PC-9 (cell line): ENCODE measurements around the gene SMARCC2. TPM values are rescaled to one million over a fixed set of nuclear protein-coding genes. Genes with fewer than 3 reads are reported as not detected.

Experiments
- BruUV-seq: library from RNA; stranded (reverse); fragments of 400-500 nt; replicated peaks from 2 replicates; lab custom pipeline; 2021; lab: Mats Ljungman, UMichigan
- CTCF ChIA-PET: fragments of 300-600 bp; sonication (Branson Sonifier 250); formaldehyde crosslinking; loops from one replicate; lab custom pipeline; 2022; ENCODE audit warnings: antibody characterized with exemption; lab: Charles Lee
- POLR2A ChIA-PET: fragments of 300-600 bp; sonication (Branson Sonifier 250); formaldehyde crosslinking; loops from one replicate; lab custom pipeline; 2022; ENCODE audit warnings: antibody characterized with exemption; ENCODE audit not compliant: unreplicated experiment; lab: Charles Lee
- DNase-seq, 2 experiments: peaks; one replicate each; pipeline versions ENCODE4 v3.0.0 to v3.0.0-alpha.2; 2015 to 2022; ENCODE audit warnings: mixed read lengths in 1 of 2
- H2AFZ ChIP-seq: fragments of 200-600 bp; sonication (generic); 2 replicates; pipeline ENCODE4 v1.8.1; 2017; ENCODE audit warnings: antibody characterized with exemption
- H3F3A ChIP-seq: fragments of 200-600 bp; sonication (generic); 2 replicates; pipeline ENCODE4 v1.8.1; 2017; ENCODE audit warnings: antibody characterized with exemption, mild to moderate bottlenecking, low read depth; ENCODE audit not compliant: insufficient read depth
- H3K27ac ChIP-seq: fragments of 200-600 bp; sonication (generic); 2 replicates; pipeline ENCODE4 v1.6.1; 2016; ENCODE audit warnings: mixed run types
- H3K27me3 ChIP-seq: fragments of 200-600 bp; sonication (generic); 2 replicates; pipeline ENCODE4 v1.6.1; 2016; ENCODE audit warnings: low read depth, mixed run types; ENCODE audit not compliant: insufficient read depth
- H3K36me3 ChIP-seq: fragments of 200-600 bp; sonication (generic); 2 replicates; pipeline ENCODE4 v1.6.1; 2016; ENCODE audit warnings: low read depth, mixed run types
- H3K4me1 ChIP-seq: fragments of 200-600 bp; sonication (generic); replicated peaks from 2 replicates; pipeline ENCODE4 v1.6.1; 2016; ENCODE audit warnings: mixed run types; ENCODE audit not compliant: insufficient read depth
- H3K4me2 ChIP-seq: fragments of 200-600 bp; sonication (generic); 2 replicates; pipeline ENCODE4 v1.6.1; 2017; ENCODE audit warnings: mixed run types
- H3K4me3 ChIP-seq: fragments of 200-600 bp; sonication (generic); 2 replicates; pipeline ENCODE4 v1.6.1; 2016; ENCODE audit warnings: mixed run types
- H3K79me2 ChIP-seq: fragments of 200-600 bp; sonication (generic); 2 replicates; pipeline ENCODE4 v1.6.1; 2017; ENCODE audit warnings: low read depth, mixed run types
- H3K9me2 ChIP-seq: fragments of 200-600 bp; sonication (generic); 2 replicates; pipeline ENCODE4 v1.8.1; 2017; ENCODE audit warnings: mild to moderate bottlenecking; ENCODE audit not compliant: insufficient read depth
- H3K9me3 ChIP-seq: fragments of 200-600 bp; sonication (generic); 2 replicates; pipeline ENCODE4 v1.8.1; 2016; ENCODE audit warnings: low read depth; ENCODE audit not compliant: insufficient read depth
- H4K20me1 ChIP-seq: fragments of 200-600 bp; sonication (generic); 2 replicates; pipeline ENCODE4 v1.8.1; 2017; ENCODE audit not compliant: insufficient read depth
- EZH2 ChIP-seq: fragments of 200-600 bp; sonication (generic); IDR thresholded peaks from 2 replicates; pipeline ENCODE4 v1.8.0; 2017; ENCODE audit warnings: antibody characterized with exemption, low read depth
- intact Hi-C: fragments of 100-400 bp; cut with micrococcal nuclease; formaldehyde crosslinking; loops from one replicate; pipeline ENCODE4 v1.10.0; 2022; ENCODE audit not compliant: unreplicated experiment
- total RNA-seq: library from RNA; stranded (reverse); gene quantifications from 2 replicates; pipeline ENCODE4 v1.2.3, GENCODE V29; 2021
- TF ChIP-seq, protein P1 (sequence below): fragments of 200-600 bp; sonication (generic); conservative IDR thresholded peaks from 2 replicates; pipeline ENCODE4 v1.6.1; 2017; ENCODE audit warnings: mixed run types, antibody characterized with exemption, mild to moderate bottlenecking, moderate library complexity

The SMARCC2 gene
- total RNA-seq, 1 experiment from 2014 or later, result 86.4 TPM

DNA sequence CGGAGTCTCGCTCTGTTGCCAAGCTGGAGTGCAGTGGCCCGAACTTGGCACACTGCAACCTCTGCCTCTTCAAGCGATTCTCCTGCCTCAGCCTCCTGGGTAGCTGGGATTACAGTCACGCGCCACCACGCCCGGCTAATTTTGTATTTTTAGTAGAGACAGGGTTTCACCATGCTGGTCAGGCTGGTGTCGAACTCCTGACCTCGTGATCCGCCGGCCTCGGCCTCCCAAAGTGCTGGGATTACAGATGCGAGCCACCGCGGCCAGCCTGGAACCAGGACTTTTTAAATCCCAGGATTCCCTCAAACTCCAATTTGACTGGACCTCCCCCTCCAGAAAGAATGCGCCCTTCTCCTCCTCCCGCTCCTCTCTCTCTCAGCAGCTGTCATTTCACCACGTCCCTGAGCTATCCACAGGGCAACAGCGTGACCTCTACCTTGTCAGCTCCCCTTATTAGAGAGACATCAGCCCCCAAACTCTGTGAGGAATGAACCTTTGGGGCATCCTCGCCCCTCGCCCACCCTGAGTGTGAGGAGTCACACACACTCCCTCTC, 59.3 kb downstream of the SMARCC2 start:
- no peaks in the 10 kb centered on the region for H4K20me1 ChIP-seq
- peaks cover 11% of the 10 kb centered on the region; the same call in 1 of the 2 replicates for H3K36me3 ChIP-seq
- DNase-seq, result peak in 1 of 2 experiments; percentile 9
- H3K79me2 ChIP-seq, result peaks cover 6% of the 10 kb centered on the region; the same call in 1 of the 2 replicates
- TF ChIP-seq, protein P1, sequence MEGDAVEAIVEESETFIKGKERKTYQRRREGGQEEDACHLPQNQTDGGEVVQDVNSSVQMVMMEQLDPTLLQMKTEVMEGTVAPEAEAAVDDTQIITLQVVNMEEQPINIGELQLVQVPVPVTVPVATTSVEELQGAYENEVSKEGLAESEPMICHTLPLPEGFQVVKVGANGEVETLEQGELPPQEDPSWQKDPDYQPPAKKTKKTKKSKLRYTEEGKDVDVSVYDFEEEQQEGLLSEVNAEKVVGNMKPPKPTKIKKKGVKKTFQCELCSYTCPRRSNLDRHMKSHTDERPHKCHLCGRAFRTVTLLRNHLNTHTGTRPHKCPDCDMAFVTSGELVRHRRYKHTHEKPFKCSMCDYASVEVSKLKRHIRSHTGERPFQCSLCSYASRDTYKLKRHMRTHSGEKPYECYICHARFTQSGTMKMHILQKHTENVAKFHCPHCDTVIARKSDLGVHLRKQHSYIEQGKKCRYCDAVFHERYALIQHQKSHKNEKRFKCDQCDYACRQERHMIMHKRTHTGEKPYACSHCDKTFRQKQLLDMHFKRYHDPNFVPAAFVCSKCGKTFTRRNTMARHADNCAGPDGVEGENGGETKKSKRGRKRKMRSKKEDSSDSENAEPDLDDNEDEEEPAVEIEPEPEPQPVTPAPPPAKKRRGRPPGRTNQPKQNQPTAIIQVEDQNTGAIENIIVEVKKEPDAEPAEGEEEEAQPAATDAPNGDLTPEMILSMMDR, result no peak
- no peak for TF ChIP-seq EZH2
- no peak overlapping the region for H2AFZ ChIP-seq
- peaks cover 31% of the 10 kb centered on the region for H3K4me1 ChIP-seq
- no peaks in the 10 kb centered on the region for H3K27me3 ChIP-seq
- POLR2A ChIA-PET, result interaction anchor here (0.5 to 0.7 kb wide), 3 partner anchors 59 to 117 kb away, joined by 3 to 15 read pairs (median 3); partner anchors contain the start of genes RNF41 and SMARCC2
- no peak overlapping the region for H3K27ac ChIP-seq
- peaks cover 22% of the 10 kb centered on the region for H3F3A ChIP-seq
- no peaks in the 10 kb centered on the region for H3K9me3 ChIP-seq
- peak overlapping the region; percentile 100 for H3K4me2 ChIP-seq
- intact Hi-C loops, result loop anchor here (2.0 kb wide), 1 partner anchor 507 kb away; no protein-coding TSS in a partner anchor
- CTCF ChIA-PET, result no interaction called here
- BruUV-seq, result no TSS peak
- H3K4me3 ChIP-seq, result no peak overlapping the region
- H3K9me2 ChIP-seq, result no peaks in the 10 kb centered on the region

DNA sequence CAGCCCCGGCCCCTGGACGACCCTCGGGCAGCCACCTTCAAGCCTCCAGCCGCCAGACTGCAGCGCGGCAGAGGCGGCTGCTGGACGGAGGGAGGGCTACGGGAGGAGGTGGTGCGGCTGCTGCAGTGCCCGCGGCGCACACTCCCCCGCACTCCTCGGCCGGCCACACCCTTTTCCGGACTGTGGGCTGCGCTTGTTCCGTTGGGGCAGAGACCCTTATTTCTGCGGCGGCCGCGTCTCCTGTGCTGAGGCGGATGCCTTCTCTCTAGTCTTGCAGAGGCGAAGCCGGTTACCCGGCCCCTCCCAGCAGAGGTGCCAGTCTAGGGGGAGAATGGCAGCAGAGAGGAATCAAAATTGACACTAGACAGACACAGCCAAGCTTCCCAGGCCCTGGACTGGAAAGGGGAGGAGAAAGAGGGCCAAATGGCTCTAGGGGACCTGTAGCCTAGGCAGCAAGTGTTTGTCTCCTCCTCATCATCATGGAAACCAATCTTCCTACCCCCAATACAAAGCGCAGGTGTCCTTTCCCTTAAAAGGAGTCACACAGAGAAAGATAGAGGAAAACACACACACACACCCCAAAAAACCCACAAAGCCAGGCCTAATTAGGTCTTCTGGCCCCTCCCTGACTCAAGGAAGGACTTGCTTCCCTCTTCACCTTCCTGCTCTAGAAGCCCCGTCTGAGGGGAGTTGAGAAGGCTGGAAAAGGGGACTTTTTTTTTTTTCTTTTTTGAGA, 59.9 kb downstream of the SMARCC2 start:
- H3K36me3 ChIP-seq, result peaks cover 8% of the 10 kb centered on the region; the same call in 1 of the 2 replicates
- intact Hi-C loops, result loop anchor here (2.0 kb wide), 1 partner anchor 507 kb away; no protein-coding TSS in a partner anchor
- DNase-seq, result peak; percentile 31 to 51
- H3K79me2 ChIP-seq, result peaks cover 6% of the 10 kb centered on the region; the same call in 1 of the 2 replicates
- CTCF ChIA-PET, result no interaction called here
- POLR2A ChIA-PET, result interaction anchor here (0.5 to 0.7 kb wide), 3 partner anchors 60 to 118 kb away, joined by 3 to 15 read pairs (median 3); partner anchors contain the start of genes RNF41 and SMARCC2
- peak overlapping the region; percentile 100 for H3K4me2 ChIP-seq
- H3K27me3 ChIP-seq, result no peaks in the 10 kb centered on the region
- H2AFZ ChIP-seq, result peak overlapping the region; percentile 88
- H3K9me2 ChIP-seq, result no peaks in the 10 kb centered on the region
- H3K4me3 ChIP-seq, result peak overlapping the region; percentile 77
- no peaks in the 10 kb centered on the region for H3K9me3 ChIP-seq
- no peaks in the 10 kb centered on the region for H4K20me1 ChIP-seq
- peaks cover 22% of the 10 kb centered on the region for H3F3A ChIP-seq
- H3K4me1 ChIP-seq, result peaks cover 31% of the 10 kb centered on the region
- no TSS peak for BruUV-seq
- no peak overlapping the region for H3K27ac ChIP-seq
- TF ChIP-seq, protein P1, result no peak
- no peak for TF ChIP-seq EZH2

DNA sequence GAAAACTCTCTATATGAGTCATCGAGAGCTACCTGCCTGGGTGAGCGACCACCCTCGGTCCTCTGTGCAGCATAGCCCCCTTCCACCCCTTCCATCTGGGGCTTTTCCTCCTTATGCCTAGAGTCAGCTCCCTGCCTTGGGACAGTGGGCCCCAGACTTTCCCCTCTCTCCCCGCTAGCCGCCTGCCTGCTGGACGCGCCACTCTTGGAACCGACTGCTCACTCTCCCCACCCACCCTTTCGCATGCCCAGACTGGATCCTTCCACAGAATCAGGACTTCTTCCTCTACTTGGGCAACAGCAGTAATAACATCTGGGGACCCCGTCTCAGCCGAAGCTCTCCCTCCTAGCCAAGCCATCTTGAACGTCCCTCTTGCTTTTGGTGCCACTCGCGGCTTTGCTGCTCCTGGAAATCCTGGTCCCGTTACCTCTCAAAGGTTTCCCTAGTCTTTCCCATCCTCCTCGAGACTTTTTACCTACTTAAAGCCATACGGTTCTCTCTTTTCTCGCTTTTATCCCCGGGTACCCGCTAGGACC, 60.5 kb downstream of the SMARCC2 start:
- POLR2A ChIA-PET, result interaction anchor here (0.6 to 1.3 kb wide), 4 partner anchors 11 to 30 kb away, joined by 3 to 13 read pairs (median 4); partner anchors contain the start of genes MYL6 and ZC3H10
- Histone ChIP-seq H3K4me3 (peak overlapping the region; percentile 77), H3K27me3 (no peaks in the 10 kb centered on the region), H3K79me2 (peaks cover 6% of the 10 kb centered on the region; the same call in 1 of the 2 replicates), H4K20me1 (no peaks in the 10 kb centered on the region), H3K4me1 (peaks cover 31% of the 10 kb centered on the region), H3K36me3 (peaks cover 8% of the 10 kb centered on the region; the same call in 1 of the 2 replicates), H3F3A (peaks cover 22% of the 10 kb centered on the region), H2AFZ (peak overlapping the region; percentile 88), H3K9me2 (no peaks in the 10 kb centered on the region), H3K9me3 (no peaks in the 10 kb centered on the region), H3K27ac (no peak overlapping the region), H3K4me2 (peak overlapping the region; percentile 100)
- CTCF ChIA-PET, result interaction anchor here (1.3 kb wide), 1 partner anchor 9 kb away, joined by 7 read pairs; no protein-coding TSS in a partner anchor
- intact Hi-C loops, result loop anchor here (2.0 kb wide), 1 partner anchor 508 kb away; no protein-coding TSS in a partner anchor
- peak in 1 of 2 experiments; percentile 13 for DNase-seq
- TF ChIP-seq, protein P1, result no peak
- no peak for TF ChIP-seq EZH2
- BruUV-seq, result no TSS peak
